ENCODE data around the gene MAX. TPM values are rescaled to one million over a fixed set of nuclear protein-coding genes. Genes with fewer than 3 reads are reported as not detected.

The MAX gene
- total RNA-seq, 1 donor from 2014 or later, result 97.0 TPM

- Mint-ChIP-seq H3K27ac (peak overlapping the region; percentile 80), H3K27me3 (peaks cover 3% of the 10 kb centered on the region), H3K4me3 (peak overlapping the region; percentile 42), H3K36me3 (peaks cover 9% of the 10 kb centered on the region), H3K9me3 (no peaks in the 10 kb centered on the region), H3K4me1 (ENCODE audit: unreplicated experiment) (peaks cover 14% of the 10 kb centered on the region)
- no peak for TF ChIP-seq CTCF (conservative IDR thresholded peaks at IDR 0.05)
- DNase-seq (ENCODE audit: extremely low spot score, unreplicated experiment), result no peak
Measured at GRCh38 chr14:65104791-65105190, 2.5 kb upstream of the MAX start.

- H3K9me3 Mint-ChIP-seq, result no peaks in the 10 kb centered on the region
- TF ChIP-seq CTCF (conservative IDR thresholded peaks at IDR 0.05), result peak; percentile 36
- H3K4me1 Mint-ChIP-seq (ENCODE audit: unreplicated experiment), result peaks cover 17% of the 10 kb centered on the region
- peak overlapping the region; percentile 95 for H3K4me3 Mint-ChIP-seq
- no peak for DNase-seq (ENCODE audit: extremely low spot score, unreplicated experiment)
- peak overlapping the region; percentile 97 for H3K27ac Mint-ChIP-seq
- H3K36me3 Mint-ChIP-seq, result peaks cover 13% of the 10 kb centered on the region
- H3K27me3 Mint-ChIP-seq, result peaks cover 3% of the 10 kb centered on the region
Measured at GRCh38 chr14:65103150-65103760, 938 bp upstream of the MAX start.

- no peak for TF ChIP-seq CTCF (conservative IDR thresholded peaks at IDR 0.05)
- peaks cover 23% of the 10 kb centered on the region for H3K4me1 Mint-ChIP-seq (ENCODE audit: unreplicated experiment)
- peak; percentile 71 for DNase-seq (ENCODE audit: extremely low spot score, unreplicated experiment)
- peak overlapping the region; percentile 97 for H3K27ac Mint-ChIP-seq
- peaks cover 18% of the 10 kb centered on the region for H3K36me3 Mint-ChIP-seq
- H3K9me3 Mint-ChIP-seq, result no peaks in the 10 kb centered on the region
- peak overlapping the region; percentile 95 for H3K4me3 Mint-ChIP-seq
- peaks cover 3% of the 10 kb centered on the region for H3K27me3 Mint-ChIP-seq
Measured at GRCh38 chr14:65101631-65102440, 481 bp downstream of the MAX start.

GRCh38 chr14:65100922-65101541, 1.3 kb downstream of the MAX start:
- peak overlapping the region; percentile 82 for H3K27ac Mint-ChIP-seq
- H3K4me1 Mint-ChIP-seq (ENCODE audit: unreplicated experiment), result peaks cover 31% of the 10 kb centered on the region
- H3K27me3 Mint-ChIP-seq, result no peaks in the 10 kb centered on the region
- DNase-seq (ENCODE audit: extremely low spot score, unreplicated experiment), result no peak
- no peak for TF ChIP-seq CTCF (conservative IDR thresholded peaks at IDR 0.05)
- H3K4me3 Mint-ChIP-seq, result peak overlapping the region; percentile 87
- peaks cover 18% of the 10 kb centered on the region for H3K36me3 Mint-ChIP-seq
- no peaks in the 10 kb centered on the region for H3K9me3 Mint-ChIP-seq

GRCh38 chr14:65098586-65098985, 3.7 kb downstream of the MAX start:
- peaks cover 41% of the 10 kb centered on the region for H3K4me1 Mint-ChIP-seq (ENCODE audit: unreplicated experiment)
- peak overlapping the region; percentile 12 for H3K27ac Mint-ChIP-seq
- peak overlapping the region; percentile 26 for H3K4me3 Mint-ChIP-seq
- no peaks in the 10 kb centered on the region for H3K9me3 Mint-ChIP-seq
- TF ChIP-seq CTCF (conservative IDR thresholded peaks at IDR 0.05), result no peak
- no peaks in the 10 kb centered on the region for H3K27me3 Mint-ChIP-seq
- no peak for DNase-seq (ENCODE audit: extremely low spot score, unreplicated experiment)
- H3K36me3 Mint-ChIP-seq, result peaks cover 24% of the 10 kb centered on the region
